ENCODE data around the gene FAM53B.

- TF ChIP-seq ZBTB11 (tag by site-specific recombination; conservative IDR thresholded peaks at IDR 0.05; ENCODE audit: low read depth): no peak
- TF ChIP-seq ZNF518A (tag by site-specific recombination; conservative IDR thresholded peaks at IDR 0.05; ENCODE audit: low read depth): no peak
- no peak for TF ChIP-seq PRDM4 (tag by site-specific recombination; IDR thresholded peaks at IDR 0.05)
- TF ChIP-seq CTCF (tag by site-specific recombination; IDR thresholded peaks at IDR 0.05): no peak
- TF ChIP-seq ZNF776 (tag by site-specific recombination; IDR thresholded peaks at IDR 0.05; ENCODE audit: borderline replicate concordance): no peak
- TF ChIP-seq ZNF292 (tag by site-specific recombination; IDR thresholded peaks at IDR 0.05; ENCODE audit: borderline replicate concordance, low read depth): no peak
- no peak for TF ChIP-seq HOXA7 (CRISPR knock-in tag; IDR thresholded peaks at IDR 0.05; ENCODE audit: borderline replicate concordance)
- no peak for TF ChIP-seq ZNF416 (tag by site-specific recombination; IDR thresholded peaks at IDR 0.05)
- no peak for TF ChIP-seq ZNF10 (tag by site-specific recombination; IDR thresholded peaks at IDR 0.05)
- TF ChIP-seq KLF9 (tag by site-specific recombination; IDR thresholded peaks at IDR 0.05; ENCODE audit: low read depth): no peak
- no peak for TF ChIP-seq ZNF473 (tag by site-specific recombination; IDR thresholded peaks at IDR 0.05)
- no peak for TF ChIP-seq ZBTB7A (tag by site-specific recombination; IDR thresholded peaks at IDR 0.05; ENCODE audit: low read depth)
- no peak for TF ChIP-seq ZNF785 (tag by site-specific recombination; IDR thresholded peaks at IDR 0.05)
These were observed 42.1 kb downstream of the FAM53B start for GRCh38 chr10:124701881-124702656.
